SK-N-SH (cell line): Measurements from ENCODE around the gene STAT5B.

Experiments used
- EP300 ChIP-seq, 2 experiments: IDR thresholded peaks; 2 replicates each; pipeline versions ENCODE4 v1.4.0 to v1.6.1; 2012; ENCODE audit warnings: borderline replicate concordance in 1 of 2, low read depth in 1 of 2, low read length in 1 of 2
- FOXJ3 ChIP-seq: sonication (generic); formaldehyde crosslinking; IDR thresholded peaks from 2 replicates; pipeline ENCODE4 v1.5.1; 2020; ENCODE audit warnings: mild to moderate bottlenecking, missing genetic modification reagents
- JUND ChIP-seq: IDR thresholded peaks from 2 replicates; pipeline ENCODE4 v1.4.0; 2012
- MXI1 ChIP-seq: IDR thresholded peaks from 2 replicates; pipeline ENCODE4 v1.6.1; 2012; ENCODE audit warnings: mild to moderate bottlenecking, low read depth, low read length, improper control_type of control experiment
- POLR2AphosphoS5 ChIP-seq: IDR thresholded peaks from 2 replicates; pipeline ENCODE4 v1.6.1; 2012; ENCODE audit warnings: low read depth, low read length
- RAD21 ChIP-seq: IDR thresholded peaks from 2 replicates; pipeline ENCODE4 v1.6.1; 2012; ENCODE audit warnings: mild to moderate bottlenecking, low read length
- TAF1 ChIP-seq: IDR thresholded peaks from 2 replicates; pipeline ENCODE4 v1.6.1; 2012; ENCODE audit warnings: low read depth, mild to moderate bottlenecking, low read length, moderate library complexity, borderline replicate concordance
- TF ChIP-seq, protein P1 (sequence below): fragments of 200-600 bp; sonication (generic); IDR thresholded peaks from 2 replicates; pipeline ENCODE4 v1.6.1; 2017; ENCODE audit warnings: antibody characterized with exemption, mild to moderate bottlenecking, moderate library complexity

DNA sequence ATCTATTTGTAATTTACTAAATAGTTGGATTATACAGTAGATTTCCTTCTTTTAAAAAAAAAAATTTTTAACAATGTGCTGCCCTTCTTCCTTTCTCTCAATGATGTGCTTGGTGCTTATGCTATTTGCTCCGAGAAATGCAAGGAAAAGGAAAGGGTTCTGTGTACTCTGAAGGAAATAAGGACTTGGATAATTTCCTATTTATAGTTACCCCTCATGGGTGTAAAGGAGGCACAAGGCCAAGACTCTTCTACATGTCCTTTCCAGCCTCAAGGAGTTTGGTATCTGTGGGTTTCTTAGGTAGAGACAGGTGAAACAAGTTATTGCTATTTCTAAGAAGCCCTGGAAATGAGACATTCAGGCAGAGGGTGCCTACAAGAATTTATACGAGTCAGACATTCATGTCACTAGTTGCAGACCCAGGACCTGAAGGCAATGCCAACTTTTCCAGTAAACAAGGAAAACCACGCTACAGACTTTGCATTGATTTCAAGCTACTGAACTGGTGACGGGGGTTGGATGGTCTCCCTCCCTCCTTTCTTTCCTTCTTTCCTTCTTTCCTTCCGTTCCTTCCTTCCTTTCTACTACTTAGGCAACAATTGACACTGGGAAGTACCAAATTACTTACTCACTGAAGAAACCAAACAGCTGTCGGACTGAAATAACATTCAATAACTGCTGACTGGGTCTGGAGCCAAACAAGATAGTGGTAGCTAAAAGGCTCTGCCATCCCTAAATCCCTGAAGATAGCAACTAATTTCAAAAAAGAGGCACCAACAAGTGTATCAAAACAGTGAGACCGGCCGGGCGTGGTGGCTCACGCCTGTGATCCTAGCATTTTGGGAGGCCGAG is 48.1 kb downstream of the STAT5B start:
- TF ChIP-seq, protein P1, sequence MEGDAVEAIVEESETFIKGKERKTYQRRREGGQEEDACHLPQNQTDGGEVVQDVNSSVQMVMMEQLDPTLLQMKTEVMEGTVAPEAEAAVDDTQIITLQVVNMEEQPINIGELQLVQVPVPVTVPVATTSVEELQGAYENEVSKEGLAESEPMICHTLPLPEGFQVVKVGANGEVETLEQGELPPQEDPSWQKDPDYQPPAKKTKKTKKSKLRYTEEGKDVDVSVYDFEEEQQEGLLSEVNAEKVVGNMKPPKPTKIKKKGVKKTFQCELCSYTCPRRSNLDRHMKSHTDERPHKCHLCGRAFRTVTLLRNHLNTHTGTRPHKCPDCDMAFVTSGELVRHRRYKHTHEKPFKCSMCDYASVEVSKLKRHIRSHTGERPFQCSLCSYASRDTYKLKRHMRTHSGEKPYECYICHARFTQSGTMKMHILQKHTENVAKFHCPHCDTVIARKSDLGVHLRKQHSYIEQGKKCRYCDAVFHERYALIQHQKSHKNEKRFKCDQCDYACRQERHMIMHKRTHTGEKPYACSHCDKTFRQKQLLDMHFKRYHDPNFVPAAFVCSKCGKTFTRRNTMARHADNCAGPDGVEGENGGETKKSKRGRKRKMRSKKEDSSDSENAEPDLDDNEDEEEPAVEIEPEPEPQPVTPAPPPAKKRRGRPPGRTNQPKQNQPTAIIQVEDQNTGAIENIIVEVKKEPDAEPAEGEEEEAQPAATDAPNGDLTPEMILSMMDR: no peak
- TF ChIP-seq RAD21 (no peak), POLR2AphosphoS5 (no peak), FOXJ3 (CRISPR knock-in tag) (no peak), TAF1 (no peak), EP300 (IDR thresholded peaks at IDR 0.05; ENCODE audit: borderline replicate concordance in 1 of 2, low read depth in 1 of 2, low read length in 1 of 2) (no peak), JUND (no peak), MXI1 (no peak)
